Subcutaneous adipose tissue (tissue), 4 donors: Measurements from ENCODE around the gene ANKRD31. TPM values are rescaled to one million over a fixed set of nuclear protein-coding genes. Genes with fewer than 3 reads are reported as not detected.

Source experiments
- total RNA-seq, 4 donors: library from RNA; depleted of rRNA; stranded (reverse); fragments of >200 nt; gene quantifications; one replicate each; pipeline ENCODE4 v1.1.0, GENCODE V29; 2016
- TF ChIP-seq, protein P1 (sequence below): fragments of 450-650 bp; IDR thresholded peaks from one replicate; pipeline ENCODE4 v1.5.1; 2016; ENCODE audit warnings: low read depth, mild to moderate bottlenecking, control low read depth, antibody characterized with exemption, moderate library complexity

The ANKRD31 gene
- total RNA-seq, 4 donors from 2014 or later, result 0.17 to 0.49 (median 0.30) TPM

- TF ChIP-seq, protein P1, sequence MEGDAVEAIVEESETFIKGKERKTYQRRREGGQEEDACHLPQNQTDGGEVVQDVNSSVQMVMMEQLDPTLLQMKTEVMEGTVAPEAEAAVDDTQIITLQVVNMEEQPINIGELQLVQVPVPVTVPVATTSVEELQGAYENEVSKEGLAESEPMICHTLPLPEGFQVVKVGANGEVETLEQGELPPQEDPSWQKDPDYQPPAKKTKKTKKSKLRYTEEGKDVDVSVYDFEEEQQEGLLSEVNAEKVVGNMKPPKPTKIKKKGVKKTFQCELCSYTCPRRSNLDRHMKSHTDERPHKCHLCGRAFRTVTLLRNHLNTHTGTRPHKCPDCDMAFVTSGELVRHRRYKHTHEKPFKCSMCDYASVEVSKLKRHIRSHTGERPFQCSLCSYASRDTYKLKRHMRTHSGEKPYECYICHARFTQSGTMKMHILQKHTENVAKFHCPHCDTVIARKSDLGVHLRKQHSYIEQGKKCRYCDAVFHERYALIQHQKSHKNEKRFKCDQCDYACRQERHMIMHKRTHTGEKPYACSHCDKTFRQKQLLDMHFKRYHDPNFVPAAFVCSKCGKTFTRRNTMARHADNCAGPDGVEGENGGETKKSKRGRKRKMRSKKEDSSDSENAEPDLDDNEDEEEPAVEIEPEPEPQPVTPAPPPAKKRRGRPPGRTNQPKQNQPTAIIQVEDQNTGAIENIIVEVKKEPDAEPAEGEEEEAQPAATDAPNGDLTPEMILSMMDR, result no peak
Observed at GRCh38 chr5:75243510-75243909, 6.8 kb upstream of the ANKRD31 start.

GRCh38 chr5:75243100-75243499 lies 6.4 kb upstream of the ANKRD31 start:
- TF ChIP-seq, protein P1, result no peak

- TF ChIP-seq, protein P1, result no peak
Observed at GRCh38 chr5:75242067-75242466, 5.4 kb upstream of the ANKRD31 start.

- TF ChIP-seq, protein P1, result no peak
Observed at GRCh38 chr5:75239681-75240080, 3.0 kb upstream of the ANKRD31 start.

DNA sequence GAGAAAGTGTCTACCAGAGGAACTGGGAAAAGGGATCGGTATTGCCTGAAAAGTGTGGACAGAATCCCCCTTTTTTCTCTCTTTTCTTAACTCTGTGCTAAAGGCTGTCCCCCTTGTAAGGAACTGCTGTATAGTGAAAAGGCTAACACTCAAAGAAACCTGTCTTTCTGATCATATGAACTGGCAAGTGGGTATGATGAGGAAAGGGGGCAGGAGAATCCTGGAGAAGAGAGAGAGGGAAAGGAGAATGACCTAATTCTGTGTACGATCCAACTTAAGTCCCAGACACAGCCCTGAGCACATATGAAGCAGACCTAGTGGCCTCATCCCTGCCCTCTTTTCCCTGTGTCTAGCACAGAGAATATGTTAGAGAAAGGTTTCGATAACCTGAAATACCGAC lies 967 bp downstream of the ANKRD31 start:
- TF ChIP-seq, protein P1, result no peak

GRCh38 chr5:75234251-75234650 lies 2.4 kb downstream of the ANKRD31 start:
- TF ChIP-seq, protein P1, result no peak

GRCh38 chr5:75226916-75227315 lies 9.8 kb downstream of the ANKRD31 start:
- TF ChIP-seq, protein P1, result no peak
